A549 (cell line): Measurements from ENCODE around the gene LSM7. TPM values are rescaled to one million over a fixed set of nuclear protein-coding genes. Genes with fewer than 3 reads are reported as not detected.

Experiments used
- ATAC-seq, 2 experiments: fragments of 200-7000 bp in 1 of 2; fragments of >200 bp in 1 of 2; cut with Nextera tagmentation in 1 of 2; cut with Tn5 transposase in 1 of 2; 3 replicates each; pipeline versions ENCODE4 v1.8.0 to v1.9.1; 2018 to 2020; ENCODE audit warnings: mild to moderate bottlenecking in 1 of 2, moderate library complexity in 1 of 2
- CTCF ChIA-PET: fragments of 300-600 bp; sonication (Branson Sonifier 250); formaldehyde crosslinking; extraction: SDS; loops from one replicate; lab custom pipeline; 2021; ENCODE audit warnings: antibody characterized with exemption, inconsistent platforms; lab: Yijun Ruan, JAX
- POLR2A ChIA-PET: fragments of 350-600 bp; formaldehyde crosslinking; extraction: SDS; loops from one replicate; lab custom pipeline; 2021; ENCODE audit warnings: antibody characterized with exemption, inconsistent platforms; lab: Yijun Ruan, JAX
- DNase-seq, 2 experiments: peaks; one replicate each; pipeline versions ENCODE4 v3.0.0 to v3.0.0-alpha.2; 2011 to 2016; ENCODE audit warnings: low read depth in 1 of 2, low spot score in 1 of 2
- FAIRE-seq: peaks from 2 replicates; lab custom pipeline; 2011; peaks lifted over from hg19 to GRCh38; lab: Jason Lieb, UNC
- H3K27ac ChIP-seq, 2 experiments: fragments of >200 bp; sonication (Bioruptor Twin); formaldehyde crosslinking; 3 replicates each; pipeline ENCODE4 v1.5.1; 2016 to 2017
- H3K4me1 ChIP-seq: fragments of >200 bp; sonication (Bioruptor Twin); formaldehyde crosslinking; 3 replicates; pipeline ENCODE4 v1.6.1; 2016
- H3K4me2 ChIP-seq: fragments of >200 bp; sonication (Bioruptor Twin); formaldehyde crosslinking; 3 replicates; pipeline ENCODE4 v1.6.1; 2016
- H3K4me3 ChIP-seq: fragments of >200 bp; sonication (Bioruptor Twin); formaldehyde crosslinking; 3 replicates; pipeline ENCODE4 v1.5.1; 2016
- H3K9me3 ChIP-seq: fragments of >200 bp; sonication (Bioruptor Twin); formaldehyde crosslinking; 3 replicates; pipeline ENCODE4 v1.6.1; 2016
- BHLHE40 ChIP-seq: IDR thresholded peaks from 2 replicates; pipeline ENCODE4 v1.6.1; 2012; ENCODE audit warnings: low read depth, low read length, inconsistent platforms
- CBX8 ChIP-seq: fragments of 200-600 bp; sonication (generic); IDR thresholded peaks from 2 replicates; pipeline ENCODE4 v1.6.1; 2016
- CTCF ChIP-seq: fragments of >200 bp; sonication (Bioruptor Twin); formaldehyde crosslinking; IDR thresholded peaks from 3 replicates; pipeline ENCODE4 v1.5.1; 2016
- EP300 ChIP-seq, 2 experiments: fragments of >200 bp; sonication (Bioruptor Twin); formaldehyde crosslinking; IDR thresholded peaks; 2 replicates in 1 of 2; 3 replicates in 1 of 2; pipeline ENCODE4 v1.6.1; 2016 to 2017
- HES2 ChIP-seq: fragments of >200 bp; sonication (Bioruptor Twin); formaldehyde crosslinking; IDR thresholded peaks from 2 replicates; pipeline ENCODE4 v1.6.1; 2016
- HEYL ChIP-seq: fragments of 250-450 bp; sonication (Bioruptor Pico); IDR thresholded peaks from 2 replicates; pipeline ENCODE4 v1.8.0; 2021; ENCODE audit warnings: mild to moderate bottlenecking, moderate library complexity
- HOXB5 ChIP-seq: fragments of 250-450 bp; sonication (Bioruptor Pico); IDR thresholded peaks from 2 replicates; pipeline ENCODE4 v1.5.0; 2020; ENCODE audit warnings: mild to moderate bottlenecking, moderate library complexity
- JUN ChIP-seq, 2 experiments: fragments of >200 bp; sonication (Bioruptor Twin); formaldehyde crosslinking; IDR thresholded peaks; 2 replicates in 1 of 2; 3 replicates in 1 of 2; pipeline ENCODE4 v1.6.1; 2016 to 2017
- MAX ChIP-seq: IDR thresholded peaks from 2 replicates; pipeline ENCODE4 v1.6.1; 2012
- NPAS2 ChIP-seq: fragments of 250-450 bp; sonication (Bioruptor Pico); IDR thresholded peaks from 2 replicates; pipeline ENCODE4 v1.8.0; 2022; ENCODE audit warnings: mild to moderate bottlenecking, moderate library complexity, borderline replicate concordance
- PBX3 ChIP-seq: IDR thresholded peaks from 2 replicates; pipeline ENCODE4 v1.6.1; 2012
- POLR2AphosphoS2 ChIP-seq: conservative IDR thresholded peaks from 2 replicates; pipeline ENCODE4 v1.6.1; 2012; ENCODE audit warnings: low read length, improper control_type of control experiment, inconsistent platforms
- RAD21 ChIP-seq, 2 experiments: fragments of >200 bp in 1 of 2; sonication (Bioruptor Twin) in 1 of 2; formaldehyde crosslinking in 1 of 2; IDR thresholded peaks in 1 of 2; conservative IDR thresholded peaks in 1 of 2; 2 replicates in 1 of 2; 3 replicates in 1 of 2; pipeline ENCODE4 v1.6.1; 2012 to 2018; ENCODE audit warnings: inconsistent platforms in 1 of 2
- SMC3 ChIP-seq: fragments of >200 bp; sonication (Bioruptor Twin); formaldehyde crosslinking; IDR thresholded peaks from 3 replicates; pipeline ENCODE4 v1.6.1; 2018; ENCODE audit warnings: inconsistent platforms
- TFCP2L1 ChIP-seq: fragments of 250-450 bp; sonication (Bioruptor Pico); IDR thresholded peaks from 2 replicates; pipeline ENCODE4 v1.5.0; 2021; ENCODE audit warnings: mild to moderate bottlenecking
- ZFP36 ChIP-seq: fragments of 450-650 bp; IDR thresholded peaks from 2 replicates; pipeline ENCODE4 v1.6.1; 2014; ENCODE audit warnings: borderline replicate concordance; ENCODE audit not compliant: partially characterized antibody
- ZSCAN20 ChIP-seq: fragments of 250-450 bp; sonication (Bioruptor Pico); IDR thresholded peaks from 2 replicates; pipeline ENCODE4 v1.8.0; 2022; ENCODE audit warnings: mild to moderate bottlenecking, moderate library complexity
- WGBS: methylation state at CpG from one replicate; pipeline ENCODE4 v1.1.6; 2017; ENCODE audit errors: missing lambda C conversion rate; 5-methylcytosine and 5-hydroxymethylcytosine counted together
- polyA plus RNA-seq, 4 experiments: library from polyadenylated mRNA; depleted of rRNA in 3 of 4; stranded (reverse); fragments of >200 nt; fragmentation: RNase III in 1 of 4; extraction: RNeasy Plus Mini Kit Qiagen cat#74134 plus additional on column Dnase treatment in 1 of 4; gene quantifications; 2 replicates in 3 of 4; 3 replicates in 1 of 4; pipeline ENCODE4 v1.2.3, GENCODE V29; 2011 to 2017

The LSM7 gene
- polyA plus RNA-seq, 2 of the 4 experiments (the other 2 are of a cell fraction) = 140 to 144 TPM

GRCh38 chr19:2274931-2275535, 53.4 kb downstream of the LSM7 start:
- peaks cover 20% of the 10 kb centered on the region for H3K4me1 ChIP-seq
- no peak overlapping the region for H3K27ac ChIP-seq
- no peak overlapping the region for H3K4me2 ChIP-seq
- ATAC-seq (peak; percentile 46 to 59; a peak in 5 of 6 replicates), FAIRE-seq (no peak), DNase-seq (peak; percentile 68 to 69)
- no peaks in the 10 kb centered on the region for H3K9me3 ChIP-seq
- TF ChIP-seq SMC3 (peak; percentile 35; the same call in 2 of the 3 replicates), HOXB5 (CRISPR knock-in tag) (no peak), TFCP2L1 (CRISPR knock-in tag) (no peak), CTCF (peak; percentile 40; the same call in 2 of the 3 replicates), POLR2AphosphoS2 (no peak), BHLHE40 (no peak), RAD21 (conservative IDR thresholded peaks at IDR 0.05 in 1 of 2, IDR thresholded peaks at IDR 0.05 in 1 of 2) (peak; percentile 49 to 70; a peak in 4 of 5 replicates), EP300 (IDR thresholded peaks at IDR 0.05) (no peak)
- WGBS = 75% methylated on average over 14 of the region's 16 CpGs
- no peak overlapping the region for H3K4me3 ChIP-seq
- ChIA-PET CTCF (interaction anchor here (0.6 to 3.2 kb wide), 13 partner anchors 10 to 339 kb away, joined by 3 to 25 read pairs (median 4); partner anchors contain the start of gene PLEKHJ1), POLR2A (interaction anchor here (0.6 kb wide), 1 partner anchor 203 kb away, joined by 5 read pairs; no protein-coding TSS in a partner anchor)

GRCh38 chr19:2274185-2274711, 54.1 kb downstream of the LSM7 start:
- no peak for DNase-seq
- H3K9me3 ChIP-seq = no peaks in the 10 kb centered on the region
- H3K27ac ChIP-seq = peak overlapping the region in 1 of 2 experiments; percentile 84; a peak in 3 of 6 replicates
- no peak for FAIRE-seq
- TF ChIP-seq ZSCAN20 (CRISPR knock-in tag) (no peak), NPAS2 (no peak), ZFP36 (peak; percentile 61), HES2 (no peak), RAD21 (conservative IDR thresholded peaks at IDR 0.05 in 1 of 2, IDR thresholded peaks at IDR 0.05 in 1 of 2) (no peak)
- TF ChIP-seq, all 56 proteins: peak for 1
- H3K4me2 ChIP-seq = peak overlapping the region; percentile 92
- 91% methylated on average over 9 of the region's 9 CpGs for WGBS
- no peak for ATAC-seq
- peaks cover 20% of the 10 kb centered on the region for H3K4me1 ChIP-seq
- CTCF ChIA-PET = interaction anchor here (0.8 to 3.2 kb wide), 18 partner anchors 9 to 339 kb away, joined by 3 to 25 read pairs (median 4); no protein-coding TSS in a partner anchor
- H3K4me3 ChIP-seq = peak overlapping the region; percentile 34; the same call in 1 of the 3 replicates
- POLR2A ChIA-PET = no interaction called here

- peak; percentile 37 to 66; a peak in 5 of 6 replicates for ATAC-seq
These were observed 54.8 kb downstream of the LSM7 start for GRCh38 chr19:2273356-2274184.

More at GRCh38 chr19:2273356-2274184, 54.8 kb downstream of the LSM7 start:
- Histone ChIP-seq H3K27ac (peak overlapping the region; percentile 57 to 84; a peak in 5 of 6 replicates), H3K4me3 (peak overlapping the region; percentile 34), H3K4me1 (peaks cover 20% of the 10 kb centered on the region), H3K9me3 (no peaks in the 10 kb centered on the region), H3K4me2 (peak overlapping the region; percentile 92)
- WGBS = 20% methylated on average over 25 of the region's 45 CpGs
- POLR2A ChIA-PET = interaction anchor here (0.6 kb wide), 1 partner anchor 278 kb away, joined by 3 read pairs; no protein-coding TSS in a partner anchor
- CTCF ChIA-PET = interaction anchor here (0.7 to 3.2 kb wide), 19 partner anchors 10 to 340 kb away, joined by 3 to 25 read pairs (median 4); no protein-coding TSS in a partner anchor
- FAIRE-seq = no peak
- peak; percentile 78 to 86 for DNase-seq
- TF ChIP-seq PBX3 (peak; percentile 37; the same call in 1 of the 2 replicates), CTCF (peak; percentile 76), SMC3 (peak; percentile 78), CBX8 (no peak), JUN (IDR thresholded peaks at IDR 0.05) (peak in 1 of 2 experiments; percentile 64; a peak in 2 of 5 replicates), MAX (peak; percentile 56), HEYL (CRISPR knock-in tag) (no peak), RAD21 (conservative IDR thresholded peaks at IDR 0.05 in 1 of 2, IDR thresholded peaks at IDR 0.05 in 1 of 2) (peak; percentile 41 to 60)
